ENCODE measurements around the gene ATMIN.
A peak's percentile ranks its signal among the peaks of the same experiment; 100 is the strongest.

The ATMIN gene

GRCh38 chr16:81035398-81035974 is at the start of gene ATMIN:
TSS of gene ATMIN (plus strand) at chr16:81035842. CDS start at chr16:81035871, 29 bp downstream.
- Mint-ChIP-seq H3K27ac (no peak within 1 kb of the TSS), H3K27me3 (ENCODE audit: low read depth, poor library complexity) (no peaks in the 10 kb centered on the region), H3K36me3 (ENCODE audit: low read depth) (peaks cover 48% of the 10 kb centered on the region), H3K4me1 (peaks cover 24% of the 10 kb centered on the region), H3K4me3 (peak within 1 kb of the TSS; percentile 90), H3K9me3 (peaks cover 6% of the 10 kb centered on the region)
- peak; percentile 81 for TF ChIP-seq CTCF (IDR thresholded peaks at IDR 0.05)
- peak; percentile 92 for DNase-seq

GRCh38 chr16:80986557-80986956 is 49.1 kb upstream of the ATMIN start:
- H3K4me3 Mint-ChIP-seq, result no peak overlapping the region
- H3K27ac Mint-ChIP-seq, result no peak overlapping the region
- DNase-seq, result no peak
- peaks cover 18% of the 10 kb centered on the region for H3K36me3 Mint-ChIP-seq (ENCODE audit: low read depth)
- H3K9me3 Mint-ChIP-seq, result no peaks in the 10 kb centered on the region
- peaks cover 51% of the 10 kb centered on the region for H3K4me1 Mint-ChIP-seq
- TF ChIP-seq CTCF (IDR thresholded peaks at IDR 0.05), result no peak
- no peaks in the 10 kb centered on the region for H3K27me3 Mint-ChIP-seq (ENCODE audit: low read depth, poor library complexity)

GRCh38 chr16:80988756-80989155 is 46.9 kb upstream of the ATMIN start:
- DNase-seq, result no peak
- H3K4me1 Mint-ChIP-seq, result peaks cover 63% of the 10 kb centered on the region
- no peaks in the 10 kb centered on the region for H3K27me3 Mint-ChIP-seq (ENCODE audit: low read depth, poor library complexity)
- no peak for TF ChIP-seq CTCF (IDR thresholded peaks at IDR 0.05)
- H3K4me3 Mint-ChIP-seq, result no peak overlapping the region
- H3K36me3 Mint-ChIP-seq (ENCODE audit: low read depth), result peaks cover 15% of the 10 kb centered on the region
- no peak overlapping the region for H3K27ac Mint-ChIP-seq
- no peaks in the 10 kb centered on the region for H3K9me3 Mint-ChIP-seq

- DNase-seq, result no peak
- no peaks in the 10 kb centered on the region for H3K9me3 Mint-ChIP-seq
- H3K4me1 Mint-ChIP-seq, result peaks cover 61% of the 10 kb centered on the region
- H3K27ac Mint-ChIP-seq, result no peak overlapping the region
- H3K4me3 Mint-ChIP-seq, result no peak overlapping the region
- H3K36me3 Mint-ChIP-seq (ENCODE audit: low read depth), result peaks cover 24% of the 10 kb centered on the region
- no peaks in the 10 kb centered on the region for H3K27me3 Mint-ChIP-seq (ENCODE audit: low read depth, poor library complexity)
- no peak for TF ChIP-seq CTCF (IDR thresholded peaks at IDR 0.05)
Measured at GRCh38 chr16:80989801-80990200, 45.8 kb upstream of the ATMIN start.

- Mint-ChIP-seq H3K27me3 (ENCODE audit: low read depth, poor library complexity) (no peaks in the 10 kb centered on the region), H3K9me3 (no peaks in the 10 kb centered on the region), H3K4me1 (peaks cover 59% of the 10 kb centered on the region), H3K27ac (peak overlapping the region; percentile 79), H3K4me3 (no peak overlapping the region), H3K36me3 (ENCODE audit: low read depth) (peaks cover 29% of the 10 kb centered on the region)
- DNase-seq, result no peak
- no peak for TF ChIP-seq CTCF (IDR thresholded peaks at IDR 0.05)
Measured at GRCh38 chr16:80990577-80990976, 45.1 kb upstream of the ATMIN start.

GRCh38 chr16:80990978-80991377 is 44.7 kb upstream of the ATMIN start:
- TF ChIP-seq CTCF (IDR thresholded peaks at IDR 0.05), result no peak
- H3K27ac Mint-ChIP-seq, result no peak overlapping the region
- no peak for DNase-seq

More at GRCh38 chr16:80990978-80991377, 44.7 kb upstream of the ATMIN start:
- H3K9me3 Mint-ChIP-seq, result no peaks in the 10 kb centered on the region
- H3K4me3 Mint-ChIP-seq, result no peak overlapping the region
- H3K4me1 Mint-ChIP-seq, result peaks cover 58% of the 10 kb centered on the region
- H3K27me3 Mint-ChIP-seq (ENCODE audit: low read depth, poor library complexity), result no peaks in the 10 kb centered on the region
- peaks cover 33% of the 10 kb centered on the region for H3K36me3 Mint-ChIP-seq (ENCODE audit: low read depth)

Data from nephron progenitor cell (in vitro differentiated cells).